GM18861 (cell line): ENCODE results near the gene COL1A1.

Source experiments
- ATAC-seq: cut with Tn5 transposase; IDR thresholded peaks from one replicate; pipeline ENCODE4 v1.9.1; 2021; ENCODE audit not compliant: unreplicated experiment

The COL1A1 gene

DNA sequence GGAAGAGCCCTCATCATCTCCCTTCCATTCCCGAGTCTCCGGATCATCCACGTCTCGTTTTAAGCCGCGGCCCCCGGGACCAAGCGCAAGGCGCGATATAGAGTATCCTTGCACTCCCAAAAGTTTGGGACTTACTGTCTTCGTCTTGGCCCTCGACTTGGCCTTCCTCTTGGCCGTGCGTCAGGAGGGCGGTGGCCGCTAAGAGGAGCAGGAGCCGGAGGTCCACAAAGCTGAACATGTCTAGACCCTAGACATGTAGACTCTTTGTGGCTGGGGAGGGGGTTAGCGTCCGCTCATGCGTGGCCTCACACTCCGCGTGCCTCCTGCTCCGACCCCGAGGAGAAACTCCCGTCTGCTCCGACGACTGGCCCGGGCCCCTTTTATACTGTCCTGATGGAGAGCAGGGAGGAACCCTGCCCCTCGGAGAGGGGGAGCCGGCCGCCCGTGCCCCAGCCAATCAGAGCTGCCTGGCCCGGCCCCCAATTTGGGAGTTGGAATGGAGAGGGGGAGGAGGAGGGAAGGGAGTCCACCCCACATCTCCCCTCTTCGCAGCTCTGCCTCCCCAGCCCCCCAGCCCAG is at the start of gene COL1A1:
COL1A1 (minus strand) TSS at position 356 of the 579 bp plus-strand sequence; CDS start at position 238, 118 bp downstream.
- ATAC-seq = no peak

DNA sequence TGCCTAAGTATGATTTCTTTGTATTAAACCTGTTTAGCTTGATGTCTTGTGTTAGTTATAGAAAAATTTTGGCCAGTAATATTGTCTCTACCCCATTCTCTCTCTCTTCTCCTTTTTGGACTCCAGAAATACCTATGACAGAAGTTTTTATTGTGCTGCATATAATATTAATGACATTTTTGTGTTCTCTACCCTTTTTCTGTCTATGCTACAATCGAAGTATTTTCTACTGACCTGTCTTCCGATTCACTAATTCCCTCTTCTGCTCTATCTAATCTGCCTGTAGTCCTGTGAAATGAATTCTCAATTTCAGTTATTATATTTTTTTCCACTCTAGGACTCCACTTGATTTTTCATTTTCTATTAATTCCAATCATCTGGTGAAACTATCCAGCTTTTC is 46.8 kb upstream of the COL1A1 start:
- no peak for ATAC-seq

DNA sequence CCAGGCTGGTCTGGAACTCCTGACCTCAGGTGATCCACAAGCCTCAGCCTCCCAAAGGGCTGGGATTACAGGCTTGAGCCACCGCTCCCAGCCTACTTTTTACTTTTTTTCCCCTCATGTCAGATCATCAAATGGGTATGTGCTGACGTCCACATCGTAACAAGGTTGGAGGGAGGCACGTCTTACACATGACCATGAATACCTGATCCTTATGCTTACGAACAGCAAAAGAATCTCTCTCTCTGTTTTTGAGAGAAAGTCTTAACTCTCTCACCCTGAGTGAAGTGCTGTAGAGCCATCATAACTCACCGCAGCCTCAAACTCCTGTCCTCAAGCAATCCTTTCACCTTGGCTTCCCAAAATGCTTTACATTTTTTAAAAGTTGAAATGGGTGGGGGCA is 43.3 kb upstream of the COL1A1 start:
- ATAC-seq = no peak

DNA sequence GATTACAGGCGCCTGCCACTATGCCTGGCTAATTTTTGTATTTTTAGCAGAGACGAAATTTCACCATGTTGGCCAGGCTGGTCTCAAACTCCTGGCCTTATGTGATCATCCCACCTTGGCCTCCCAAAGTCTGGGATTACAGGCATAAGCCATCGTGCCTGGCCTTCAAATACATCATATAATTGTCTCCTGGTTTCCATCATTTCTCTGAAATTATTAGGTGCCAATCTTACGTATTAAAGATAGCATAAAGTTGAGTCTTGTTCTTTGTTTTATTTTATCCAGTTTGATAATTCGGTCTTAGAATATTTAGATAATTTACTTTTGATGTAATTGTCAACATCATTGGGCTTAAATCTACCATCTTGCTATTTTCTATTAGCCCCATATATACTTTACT is 40.0 kb upstream of the COL1A1 start:
- no peak for ATAC-seq

DNA sequence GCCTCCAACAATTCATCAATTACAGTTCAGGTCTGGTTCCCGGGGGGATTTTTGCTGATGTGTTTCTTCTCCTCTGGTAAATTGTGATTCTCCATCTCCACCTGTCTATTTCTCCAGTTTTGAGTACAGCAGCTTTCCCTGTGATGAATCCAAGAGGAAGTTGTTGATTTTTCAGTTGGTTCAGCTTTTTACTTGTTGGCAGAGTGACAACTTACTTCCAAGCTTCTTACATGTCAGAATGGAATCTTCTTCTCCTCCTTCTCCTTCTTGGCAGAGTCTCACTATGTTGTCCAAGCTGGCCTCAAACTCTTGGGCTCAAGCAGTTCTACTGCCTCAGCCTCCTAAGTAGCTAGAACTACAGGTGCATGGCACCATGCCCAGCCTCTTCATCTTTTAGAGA is 39.4 kb upstream of the COL1A1 start:
- no peak for ATAC-seq

DNA sequence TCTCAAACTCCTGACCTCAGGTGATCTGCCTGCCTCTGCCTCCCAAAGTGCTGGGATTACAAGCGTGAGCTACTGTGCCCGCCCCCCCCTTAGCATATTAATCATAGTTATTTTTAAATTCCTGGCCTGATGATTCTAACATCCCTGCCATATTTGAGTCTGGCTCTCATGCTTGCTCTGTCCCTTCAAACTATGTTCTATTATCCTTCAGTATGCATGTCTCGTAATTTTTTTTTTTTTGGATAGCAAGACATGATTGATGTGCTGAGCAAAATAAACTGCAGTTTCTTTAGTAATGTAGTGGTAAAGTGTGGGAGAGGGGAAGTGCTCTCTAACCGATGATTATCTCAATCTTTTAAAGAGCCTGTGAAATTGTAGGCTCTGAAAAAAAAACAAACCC is 38.5 kb upstream of the COL1A1 start:
- ATAC-seq = no peak

DNA sequence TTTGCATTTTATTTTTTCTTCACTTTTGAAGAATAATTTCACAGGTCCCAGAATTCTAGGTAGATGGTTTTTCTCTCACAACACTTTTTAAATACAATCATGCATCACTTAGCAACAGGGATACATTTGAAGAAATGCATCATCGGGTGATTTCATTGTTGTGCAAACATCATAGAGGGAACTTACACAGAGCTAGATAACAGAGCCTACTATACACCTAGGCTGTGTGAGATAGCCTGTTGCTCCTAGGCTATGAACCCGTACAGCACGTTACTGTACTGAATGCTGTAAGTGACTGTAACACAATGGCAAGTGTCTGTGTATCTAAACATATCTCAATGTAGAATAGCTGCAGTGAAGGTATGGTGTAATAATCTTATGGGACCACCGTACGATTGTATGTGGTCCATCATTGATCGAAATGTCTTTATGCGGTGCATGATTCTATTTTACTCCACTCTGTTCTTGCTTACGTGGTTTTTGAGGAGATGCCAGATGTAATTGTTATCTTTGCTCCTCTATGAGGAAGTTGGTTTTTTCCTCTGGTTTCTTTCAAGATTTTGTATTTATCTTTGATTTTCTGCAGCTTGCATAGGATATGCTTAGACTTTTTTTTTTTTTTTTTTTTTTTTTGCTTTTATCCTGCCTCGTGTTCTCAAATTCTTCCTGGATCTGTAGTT is 37.3 kb upstream of the COL1A1 start:
- ATAC-seq = no peak

DNA sequence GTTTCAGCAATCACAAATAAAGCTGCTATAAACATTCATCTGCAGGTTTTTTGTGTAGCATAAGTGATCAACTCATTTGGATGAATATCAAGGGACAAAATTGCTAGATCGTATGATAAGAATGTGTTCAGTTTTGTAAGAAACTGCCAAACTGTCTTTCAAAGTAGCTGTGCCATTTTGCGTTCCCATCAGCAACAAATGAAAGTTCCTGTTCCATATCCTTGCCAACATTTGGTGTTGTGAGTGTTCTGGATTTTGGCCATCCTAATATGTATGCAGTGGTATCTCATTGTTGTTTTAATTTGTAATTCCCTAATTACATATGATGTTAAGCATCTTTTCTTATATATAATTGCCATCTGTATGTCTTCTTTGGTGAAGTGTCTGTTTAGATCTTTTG is 36.5 kb upstream of the COL1A1 start:
- ATAC-seq = no peak

DNA sequence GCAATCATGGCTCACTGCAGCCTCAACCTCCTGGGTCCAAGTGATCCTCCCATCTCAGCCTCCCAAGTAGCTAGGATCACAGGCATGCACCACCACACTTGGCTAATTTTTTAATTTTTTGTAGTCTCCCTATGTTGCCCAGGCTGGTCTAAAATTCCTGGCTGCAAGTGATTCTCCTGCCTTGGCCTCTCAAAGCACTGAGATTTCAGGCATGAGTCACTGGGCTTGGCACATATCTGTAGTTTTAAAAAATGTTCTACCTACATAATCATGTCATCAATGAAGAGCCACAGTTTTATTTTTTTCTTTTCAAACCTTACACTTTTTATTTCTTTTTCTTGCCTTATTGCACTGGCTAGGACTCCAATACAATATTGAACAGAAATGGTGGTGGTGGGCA is 33.1 kb upstream of the COL1A1 start:
- ATAC-seq = no peak

DNA sequence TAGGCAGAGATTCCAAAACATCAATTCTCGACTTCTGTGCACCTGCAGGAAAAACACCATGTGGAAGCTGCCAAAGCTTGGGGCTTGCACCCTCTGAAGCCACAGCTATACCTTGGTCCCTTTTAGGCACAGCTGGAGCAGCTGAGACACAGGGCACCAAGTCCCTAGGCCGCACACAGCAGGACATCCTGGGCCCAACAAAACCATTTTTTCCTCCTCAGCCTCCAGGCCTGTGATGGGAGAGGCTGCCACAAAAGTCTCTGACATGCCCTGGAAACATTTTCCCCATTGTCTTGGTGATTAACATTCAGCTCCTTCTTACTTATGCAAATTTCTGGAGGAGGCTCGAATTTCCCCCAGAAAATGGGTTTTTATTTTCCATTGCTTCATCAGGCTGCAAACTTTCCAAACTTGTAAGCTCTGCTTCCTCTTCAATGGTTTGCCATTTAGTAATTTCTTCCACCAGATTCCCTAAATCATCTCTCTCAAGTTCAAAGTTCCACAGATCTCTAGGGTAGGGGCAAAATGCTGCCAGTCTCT is 24.3 kb upstream of the COL1A1 start:
- ATAC-seq = no peak

DNA sequence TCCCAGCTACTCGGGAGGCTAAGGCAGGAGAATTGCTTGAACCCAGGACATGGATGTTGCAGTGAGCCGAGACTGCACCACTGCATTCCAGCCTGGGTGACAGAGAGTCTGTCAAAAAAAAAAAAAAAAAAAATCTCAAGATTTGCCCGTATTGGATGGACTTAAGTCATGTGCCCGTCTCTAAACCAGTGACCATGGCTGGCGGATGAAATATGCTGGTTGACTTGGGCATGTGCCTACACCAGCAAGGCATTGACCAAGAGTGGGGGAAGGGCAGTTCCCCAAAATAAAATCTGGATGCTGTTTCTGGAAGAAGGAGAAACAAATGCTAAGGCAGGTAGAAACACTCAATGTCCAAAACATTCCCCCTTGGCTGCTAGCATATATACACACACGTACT is 21.5 kb upstream of the COL1A1 start:
- no peak for ATAC-seq

DNA sequence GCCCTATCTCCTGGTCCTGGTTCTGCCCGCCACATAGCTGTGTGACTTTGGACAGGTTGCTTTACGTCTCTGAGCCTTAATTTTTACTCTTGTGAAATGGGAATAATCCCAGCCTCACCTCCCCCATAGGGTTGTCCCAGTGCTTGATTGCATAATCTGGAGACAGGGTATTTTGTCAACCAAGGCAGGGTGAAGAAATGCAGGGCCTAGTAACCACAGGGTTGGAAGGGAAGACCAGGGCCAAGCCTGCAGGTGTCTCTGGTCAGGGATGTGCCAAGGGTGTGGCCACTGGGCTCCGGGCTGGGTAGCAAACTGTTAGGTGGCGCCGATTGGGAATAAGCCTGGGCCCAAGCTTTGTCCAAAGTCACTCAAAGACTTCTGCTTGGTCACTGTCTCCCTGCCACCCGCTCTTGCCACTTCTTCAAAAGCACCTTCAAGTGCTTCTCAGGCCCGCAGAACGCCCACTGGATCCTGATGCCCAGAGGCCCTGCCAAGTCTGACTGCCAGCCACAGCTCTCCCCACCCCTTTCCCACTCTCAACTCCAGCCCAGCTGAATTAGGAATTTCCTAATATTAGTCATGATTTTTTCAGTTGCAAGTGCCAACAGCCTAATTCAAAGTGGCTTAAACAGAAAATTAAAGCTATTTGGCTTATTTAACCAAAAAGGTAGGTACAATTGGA is 20.6 kb upstream of the COL1A1 start:
- ATAC-seq = no peak

DNA sequence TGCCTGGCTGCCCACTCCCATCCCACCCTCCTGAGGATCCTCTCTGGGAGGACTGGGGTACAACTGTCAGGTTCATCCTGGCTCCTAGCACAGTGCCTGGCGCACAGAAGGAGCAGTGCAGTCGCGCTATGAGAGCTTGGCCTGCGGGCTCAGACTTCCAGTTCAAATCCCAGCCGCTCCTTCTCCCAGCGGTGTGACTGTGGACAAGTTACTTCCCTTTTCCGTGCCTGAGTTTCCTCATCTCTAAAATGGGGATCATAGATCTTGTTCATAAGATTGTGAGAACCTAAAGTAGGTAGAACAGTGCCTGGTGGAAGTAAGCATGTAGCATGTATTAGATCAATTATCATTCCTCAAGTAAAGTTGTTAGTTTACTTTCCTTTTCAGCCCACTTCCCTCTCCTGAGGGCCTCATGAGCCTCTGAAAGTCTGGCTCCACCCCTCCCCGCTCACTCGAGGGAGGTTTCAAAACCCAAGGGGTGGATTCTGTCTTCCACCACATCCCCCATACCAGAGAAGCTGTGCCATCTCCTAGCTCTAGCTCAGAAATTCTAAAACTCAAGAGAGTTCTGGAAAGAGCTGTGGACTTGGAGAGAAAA is 19.9 kb upstream of the COL1A1 start:
- ATAC-seq = no peak

DNA sequence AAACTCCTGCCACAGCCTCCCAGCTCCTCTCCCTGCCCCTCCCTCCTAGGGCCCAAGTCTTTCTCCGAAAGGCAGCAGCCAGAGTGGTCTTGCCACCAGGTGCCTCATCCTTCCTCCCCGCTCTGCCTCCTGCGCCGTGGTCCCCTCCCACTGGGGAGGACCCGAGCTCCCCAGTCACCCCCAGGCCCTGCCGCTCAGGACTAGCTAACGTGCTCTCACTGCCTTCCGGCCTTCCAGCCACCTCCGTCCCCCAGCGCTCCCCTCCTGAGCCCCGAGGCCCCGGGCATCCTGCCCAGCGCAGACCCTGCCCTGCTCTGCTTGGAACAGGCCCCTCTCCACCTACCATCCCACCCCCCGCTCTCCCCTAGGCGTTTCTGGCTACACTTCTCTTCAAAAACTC is 19.4 kb upstream of the COL1A1 start:
- ATAC-seq = no peak

DNA sequence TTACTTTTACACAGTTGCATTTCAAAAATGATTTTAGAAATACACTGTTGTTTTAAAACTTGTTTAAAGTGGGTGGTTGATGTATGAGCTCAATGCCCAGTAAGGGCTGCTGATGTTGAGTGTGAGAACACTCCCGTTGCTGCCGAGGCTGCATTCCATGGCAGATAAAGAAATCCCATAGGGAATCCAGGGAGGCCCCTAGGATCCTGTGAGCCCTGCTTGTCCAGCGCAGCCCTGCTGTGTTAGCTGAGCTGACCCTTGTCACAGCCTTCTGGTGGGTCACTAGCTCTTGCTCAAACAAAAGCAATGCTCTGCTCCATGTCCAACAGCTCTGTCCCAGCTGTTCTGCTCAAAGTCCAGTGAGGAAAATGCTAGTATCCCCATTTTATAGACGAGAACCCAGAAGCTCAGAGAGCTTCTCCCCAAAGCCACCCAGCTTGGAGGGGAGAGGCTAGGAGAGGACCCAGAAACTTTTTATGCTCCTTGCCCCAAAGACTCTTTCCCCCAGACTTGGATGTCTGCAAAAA is 18.6 kb upstream of the COL1A1 start:
- ATAC-seq = no peak

DNA sequence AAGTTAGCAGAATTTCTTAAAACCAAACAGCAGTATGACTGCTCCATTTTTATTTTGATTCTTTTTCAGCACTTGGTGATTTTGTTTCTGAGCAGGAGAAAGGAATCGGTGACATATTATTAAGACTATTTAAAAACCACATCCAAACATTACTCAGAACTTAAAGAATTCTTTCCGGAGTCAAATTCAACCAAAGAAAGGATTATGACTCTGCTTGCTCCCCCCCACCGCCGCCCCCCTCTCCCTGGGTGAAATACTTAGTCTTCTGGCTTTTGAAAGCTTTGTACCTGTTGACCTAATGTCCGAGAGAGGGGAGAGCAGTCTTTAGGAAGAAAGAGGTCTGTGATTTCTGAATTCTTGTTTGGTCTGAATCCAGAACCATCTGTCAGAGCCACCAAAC is 17.9 kb upstream of the COL1A1 start:
- ATAC-seq = no peak

DNA sequence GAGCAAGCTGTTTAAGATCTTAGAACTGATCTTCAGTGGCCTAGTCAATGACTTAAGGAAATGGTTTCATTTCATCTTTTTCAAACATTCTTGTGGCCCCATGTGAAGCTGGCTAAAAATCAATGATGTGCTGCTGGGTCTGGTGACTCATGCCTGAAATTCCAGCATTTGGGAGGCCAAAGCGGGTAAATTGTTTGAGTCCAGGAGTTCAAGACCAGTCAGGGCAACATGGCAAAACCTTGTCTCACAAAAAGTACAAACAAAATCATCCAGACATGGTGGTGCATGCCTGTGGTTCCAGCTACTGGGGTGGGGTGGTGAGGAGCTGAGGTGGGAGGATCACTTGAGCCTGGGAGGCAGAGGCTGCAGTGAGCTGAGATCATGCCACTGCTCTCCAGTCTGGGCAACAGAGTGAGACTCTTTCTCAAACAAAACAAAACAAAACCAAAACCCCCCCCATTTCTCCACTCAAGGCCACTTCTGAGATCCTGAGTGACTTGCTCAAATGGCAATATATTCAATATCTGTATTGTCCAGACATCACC is 17.4 kb upstream of the COL1A1 start:
- ATAC-seq = no peak

DNA sequence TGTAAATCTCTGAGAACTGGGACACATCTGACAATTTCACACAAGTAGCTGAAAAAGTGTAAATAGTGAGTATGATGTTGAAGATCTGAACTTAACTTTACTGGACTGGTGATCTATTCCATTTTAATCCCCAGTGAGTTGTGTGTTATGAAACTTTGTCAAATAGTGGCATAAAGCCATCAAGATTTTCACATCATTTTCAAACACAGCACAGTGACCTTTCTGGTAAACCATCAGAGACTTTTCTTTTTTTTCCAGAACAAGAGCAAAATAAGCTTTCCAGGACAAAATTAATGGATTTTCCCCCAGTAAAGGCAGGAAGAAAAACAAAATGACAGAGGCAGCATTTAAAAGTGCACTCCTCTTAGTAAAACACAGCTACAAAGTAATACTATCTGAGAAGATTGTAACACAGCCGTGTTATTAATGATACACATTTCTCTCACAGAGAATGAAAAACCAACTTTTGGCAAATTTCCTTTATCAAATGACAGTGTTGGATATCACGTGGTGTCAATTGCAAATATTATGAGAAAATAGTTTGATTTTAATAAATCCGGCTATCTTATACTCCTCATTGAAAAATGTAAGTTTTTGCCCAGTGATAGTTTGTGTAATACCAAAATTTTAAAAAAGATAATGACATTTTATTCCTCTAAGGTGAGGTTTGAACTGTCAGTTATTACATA is 16.8 kb upstream of the COL1A1 start:
- ATAC-seq = no peak

DNA sequence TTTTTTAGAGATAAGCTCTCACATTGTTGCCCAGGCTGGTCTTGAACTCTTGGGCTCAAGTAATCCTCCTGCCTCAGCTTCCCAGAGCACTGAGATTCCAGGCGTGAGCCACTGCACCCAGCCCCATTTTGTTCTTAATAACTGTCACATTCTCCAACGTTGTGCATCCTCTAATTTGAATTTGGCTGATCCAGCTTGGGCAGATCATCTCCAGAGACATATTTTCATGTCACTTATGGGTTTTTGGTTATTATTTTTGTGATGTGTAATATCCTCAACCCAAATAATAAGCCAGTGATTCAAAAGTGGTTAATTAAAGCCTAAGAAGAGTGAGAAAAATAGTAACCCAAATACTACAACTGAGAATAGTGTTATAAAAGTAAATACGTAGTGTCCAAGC is 16.2 kb upstream of the COL1A1 start:
- ATAC-seq = no peak

DNA sequence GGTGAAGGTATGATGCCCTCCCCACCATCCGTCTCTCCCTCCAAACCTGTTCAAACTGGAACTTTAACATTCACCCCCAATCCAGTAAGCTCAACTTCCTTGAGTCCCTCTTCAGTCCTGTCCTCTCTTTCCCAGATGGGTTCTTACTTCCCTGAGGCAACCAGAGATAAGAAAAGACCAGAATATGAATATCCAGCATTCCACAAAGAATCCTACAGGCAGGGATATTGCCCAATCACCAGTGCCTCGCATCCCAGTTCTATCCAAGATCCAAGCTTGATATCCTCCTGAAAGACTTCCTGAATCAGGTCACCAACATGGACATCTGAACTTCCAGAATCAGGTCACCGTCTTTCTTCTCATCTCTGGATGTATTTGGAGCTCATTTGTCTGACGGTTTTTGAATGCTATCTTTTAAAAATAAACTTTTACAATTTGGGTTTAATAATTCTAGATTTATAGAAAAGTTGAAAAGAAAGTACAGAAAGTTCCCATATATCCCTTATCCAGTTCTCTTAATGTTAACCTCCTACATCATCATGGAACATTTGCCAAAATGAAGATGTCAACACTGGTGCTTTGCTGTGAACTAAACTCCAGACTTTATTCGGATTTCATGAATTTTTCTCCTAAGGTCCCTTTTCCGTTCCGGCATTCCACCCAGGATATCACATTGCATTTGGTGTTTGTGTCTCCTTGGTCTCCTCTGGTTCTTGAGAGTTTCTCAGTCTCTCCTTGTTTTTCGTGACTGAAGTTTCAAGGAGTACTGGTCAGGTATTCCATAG is 13.7 kb upstream of the COL1A1 start:
- ATAC-seq = no peak
